ENCODE measurements around the gene ACTR8. TPM values are rescaled to one million over a fixed set of nuclear protein-coding genes. Genes with fewer than 3 reads are reported as not detected.
A peak's percentile ranks its signal among the peaks of the same experiment; 100 is the strongest.

Gene ACTR8
- total and polyA plus RNA-seq, 2 of the 13 experiments (the other 11 are each of a cell fraction or from before 2014, with no cell fraction given): 15.5 to 29.0 TPM

- no peak for TF ChIP-seq ZBTB46 (CRISPR knock-in tag; IDR thresholded peaks at IDR 0.05; ENCODE audit: borderline replicate concordance)
- TF ChIP-seq ZBTB21 (CRISPR knock-in tag; IDR thresholded peaks at IDR 0.05): no peak
- no peak for TF ChIP-seq ZNF512B (CRISPR knock-in tag; IDR thresholded peaks at IDR 0.05; ENCODE audit: borderline replicate concordance)
- TF ChIP-seq GATAD1 (CRISPR knock-in tag; IDR thresholded peaks at IDR 0.05): peak; percentile 80
- peak; percentile 79; the same call in 1 of the 2 replicates for TF ChIP-seq ZNF235 (CRISPR knock-in tag; IDR thresholded peaks at IDR 0.05; ENCODE audit: borderline replicate concordance)
- peak; percentile 94 for TF ChIP-seq ZNF501 (CRISPR knock-in tag; IDR thresholded peaks at IDR 0.05)
- no peak for TF ChIP-seq ZNF644 (CRISPR knock-in tag; IDR thresholded peaks at IDR 0.05; ENCODE audit: low read depth)
- no peak for TF ChIP-seq ZNF563 (CRISPR knock-in tag; IDR thresholded peaks at IDR 0.05)
- no peak for TF ChIP-seq PAF1 (CRISPR knock-in tag; IDR thresholded peaks at IDR 0.05)
- TF ChIP-seq POLR2A (IDR thresholded peaks at IDR 0.05; ENCODE audit: insufficient read depth in 1 of 2, low read depth in 2 of 2, low read length in 2 of 2): peak; percentile 92 to 93
- no peak for TF ChIP-seq ZNF576 (CRISPR knock-in tag; IDR thresholded peaks at IDR 0.05)
- no peak; the same call in 1 of the 2 replicates for TF ChIP-seq MYPOP (CRISPR knock-in tag; IDR thresholded peaks at IDR 0.05)
- no peak; the same call in none of the 2 replicates for TF ChIP-seq TGIF2 (CRISPR knock-in tag; IDR thresholded peaks at IDR 0.05)
- TF ChIP-seq ZNF101 (CRISPR knock-in tag; IDR thresholded peaks at IDR 0.05; ENCODE audit: borderline replicate concordance, low read depth): no peak
- 0 out of 2 replicates have a peak, but pooled peaks have one; percentile 35 for TF ChIP-seq MXD4 (CRISPR knock-in tag; IDR thresholded peaks at IDR 0.05)
- TF ChIP-seq TRIM22 (IDR thresholded peaks at IDR 0.05): no peak
- TF ChIP-seq U2AF1 (optimal IDR thresholded peaks at IDR 0.05; ENCODE audit: low read depth, low read length): no peak
- peak; percentile 73 for TF ChIP-seq ARID5B (CRISPR knock-in tag; IDR thresholded peaks at IDR 0.05)
Observed at GRCh38 chr3:53881691-53882593, at the start of gene ACTR8 (continued).

Measured in HepG2 (cell line).